ENCODE results near the gene DRICH1.
"Not testable (repeated sequence)": the region's sequence is repeated elsewhere in the genome, so short reads cannot be mapped to it uniquely, and the experiment has no call there.

DRICH1 gene, protein sequence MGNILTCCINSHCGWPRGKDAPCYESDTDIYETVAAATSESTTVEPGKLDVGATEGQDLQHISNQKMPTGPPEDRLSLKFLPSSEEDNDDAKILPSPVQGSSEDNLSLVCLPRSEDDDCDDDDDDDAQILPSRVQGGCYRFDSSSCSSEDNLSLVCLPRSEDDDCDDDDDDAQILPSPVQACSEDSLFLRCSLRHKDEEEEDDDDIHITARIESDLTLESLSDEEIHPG

DNA sequence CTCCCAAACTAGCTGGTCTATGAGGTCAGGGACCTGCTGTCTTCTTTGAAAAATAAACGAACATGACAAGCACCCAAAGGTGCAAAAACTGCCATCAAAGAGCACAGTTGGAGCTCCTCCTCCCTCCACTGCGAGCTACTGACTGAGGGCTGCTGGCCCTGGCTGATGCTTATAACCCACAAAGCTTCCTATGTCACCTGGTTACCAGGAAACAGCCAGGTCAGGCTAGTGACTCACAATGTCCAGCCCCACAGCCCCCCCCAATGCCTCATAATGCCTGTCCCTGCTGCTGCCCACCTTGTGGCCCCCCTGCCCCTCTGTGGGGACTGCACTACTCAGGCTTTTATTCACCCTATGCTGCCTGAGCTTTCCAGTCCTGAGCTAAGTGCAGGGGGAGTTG is at the start of gene DRICH1:
TSS of gene DRICH1 (minus strand) at position 144 of the 400 bp plus-strand sequence. CDS start 298 bp downstream, outside the sequence.
- no peak for DNase-seq (ENCODE audit: low read depth)

DNA sequence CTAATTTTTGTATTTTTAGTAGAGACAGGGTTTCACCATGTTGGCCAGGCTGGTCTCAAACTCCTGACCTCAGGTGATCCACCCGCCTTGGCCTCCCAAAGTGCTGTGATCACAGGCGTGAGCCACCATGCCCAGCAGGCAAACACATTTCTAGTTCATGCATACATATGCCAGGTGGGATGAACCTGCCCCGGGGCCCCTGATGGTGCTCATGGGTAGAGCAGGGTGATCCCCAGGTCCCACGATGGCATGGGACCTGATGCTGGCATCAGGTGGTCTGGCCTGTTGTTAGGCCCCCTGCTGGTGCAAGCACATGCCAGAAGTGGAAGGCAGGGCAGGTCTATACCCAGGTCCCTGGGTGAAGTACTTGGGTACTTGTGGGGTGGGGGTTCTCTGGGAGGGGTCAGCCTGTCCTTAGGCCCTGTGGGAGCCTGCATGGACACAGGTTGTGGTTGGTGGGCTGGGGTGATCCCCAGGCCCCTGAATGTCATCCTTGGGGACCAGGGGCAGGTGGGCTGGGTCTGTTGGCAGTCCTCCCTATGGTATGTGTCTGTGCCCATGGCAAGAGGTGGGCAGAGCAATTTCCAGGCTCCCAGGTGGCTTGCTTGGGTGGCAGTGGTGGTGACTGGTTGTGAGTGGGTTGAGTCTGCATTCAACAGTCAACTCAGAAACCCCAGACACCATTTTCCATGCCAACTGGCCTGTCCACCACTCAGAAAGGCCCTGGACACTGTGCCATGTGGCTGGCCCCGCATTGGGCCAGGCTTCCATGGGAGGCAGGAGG is 49.1 kb upstream of the DRICH1 start:
- DNase-seq (ENCODE audit: low read depth): no peak

DNA sequence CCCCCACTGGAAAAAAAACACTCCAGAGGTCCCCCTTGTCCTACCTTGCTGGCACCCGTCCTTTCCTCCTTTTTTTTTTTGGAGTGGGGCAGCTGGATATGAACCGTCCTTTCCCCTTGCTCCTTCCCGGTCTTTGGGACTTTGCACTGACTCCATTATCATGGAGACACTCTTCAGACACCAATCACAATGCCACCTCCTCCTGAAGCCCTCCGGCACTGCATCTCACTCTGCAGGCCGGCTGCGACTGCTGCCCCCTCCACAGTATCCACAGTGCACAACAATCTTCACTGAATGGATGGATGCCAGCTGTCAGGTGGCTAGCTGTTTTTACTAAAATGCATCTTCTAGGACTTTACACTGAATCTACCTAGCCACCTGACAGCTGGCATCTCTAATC is 46.0 kb upstream of the DRICH1 start:
- no peak for DNase-seq (ENCODE audit: low read depth)

DNA sequence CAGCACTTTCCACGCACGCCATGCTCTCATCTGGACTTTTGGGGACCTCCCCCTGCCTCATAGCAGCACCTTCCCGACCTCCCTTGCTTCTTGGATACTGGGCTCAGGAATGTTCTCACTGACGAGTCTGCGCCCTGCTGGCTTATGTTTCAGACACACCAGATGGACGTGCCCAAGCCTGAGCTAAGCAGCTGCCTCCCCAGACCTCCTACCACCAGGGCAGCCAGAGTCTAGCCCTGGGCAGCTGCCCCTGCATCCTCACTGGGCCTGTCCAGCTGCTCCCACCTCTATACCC is 45.5 kb upstream of the DRICH1 start:
- no peak for DNase-seq (ENCODE audit: low read depth)

DNA sequence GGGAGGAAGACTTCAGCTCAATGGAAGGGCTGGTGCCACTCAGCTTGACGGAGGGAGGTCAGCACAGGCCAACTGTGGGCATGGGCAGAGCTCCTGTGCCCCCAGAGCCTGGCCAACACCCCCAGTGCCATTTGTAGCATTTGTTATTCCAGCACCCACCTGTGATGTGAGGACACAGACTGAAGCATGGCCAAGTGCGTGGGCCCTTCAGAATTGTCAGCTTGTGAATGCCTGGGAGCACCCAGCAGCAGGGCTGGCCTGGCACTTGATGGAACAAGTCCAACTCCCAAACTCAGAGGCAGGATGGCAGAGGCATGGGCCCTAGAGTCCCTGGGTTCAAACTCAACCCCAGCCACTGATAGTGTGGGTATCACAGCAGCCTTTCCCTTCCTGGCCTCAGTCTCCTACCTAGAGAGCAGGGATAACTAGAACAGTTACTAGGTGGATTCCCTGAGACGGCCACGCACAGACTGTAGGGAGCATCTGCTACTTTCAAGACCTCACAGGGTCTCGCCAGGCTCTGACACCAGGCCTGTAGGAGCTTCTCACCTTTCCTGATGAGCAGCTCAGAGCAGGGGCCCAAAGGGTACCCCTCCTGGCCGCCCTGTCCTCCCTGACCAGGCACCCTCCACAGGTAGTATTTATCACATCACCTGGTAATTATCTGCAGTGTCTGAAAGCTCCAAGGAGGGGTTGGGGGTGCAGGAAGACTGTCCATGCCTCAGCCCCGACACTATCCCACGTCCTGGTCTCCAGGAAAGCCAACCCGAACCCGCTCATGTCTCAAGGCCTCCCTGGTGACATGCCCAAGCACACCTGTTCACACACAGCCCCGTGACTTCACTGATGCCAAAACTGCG is 45.0 kb upstream of the DRICH1 start:
- DNase-seq (ENCODE audit: low read depth): not testable (repeated sequence)

DNA sequence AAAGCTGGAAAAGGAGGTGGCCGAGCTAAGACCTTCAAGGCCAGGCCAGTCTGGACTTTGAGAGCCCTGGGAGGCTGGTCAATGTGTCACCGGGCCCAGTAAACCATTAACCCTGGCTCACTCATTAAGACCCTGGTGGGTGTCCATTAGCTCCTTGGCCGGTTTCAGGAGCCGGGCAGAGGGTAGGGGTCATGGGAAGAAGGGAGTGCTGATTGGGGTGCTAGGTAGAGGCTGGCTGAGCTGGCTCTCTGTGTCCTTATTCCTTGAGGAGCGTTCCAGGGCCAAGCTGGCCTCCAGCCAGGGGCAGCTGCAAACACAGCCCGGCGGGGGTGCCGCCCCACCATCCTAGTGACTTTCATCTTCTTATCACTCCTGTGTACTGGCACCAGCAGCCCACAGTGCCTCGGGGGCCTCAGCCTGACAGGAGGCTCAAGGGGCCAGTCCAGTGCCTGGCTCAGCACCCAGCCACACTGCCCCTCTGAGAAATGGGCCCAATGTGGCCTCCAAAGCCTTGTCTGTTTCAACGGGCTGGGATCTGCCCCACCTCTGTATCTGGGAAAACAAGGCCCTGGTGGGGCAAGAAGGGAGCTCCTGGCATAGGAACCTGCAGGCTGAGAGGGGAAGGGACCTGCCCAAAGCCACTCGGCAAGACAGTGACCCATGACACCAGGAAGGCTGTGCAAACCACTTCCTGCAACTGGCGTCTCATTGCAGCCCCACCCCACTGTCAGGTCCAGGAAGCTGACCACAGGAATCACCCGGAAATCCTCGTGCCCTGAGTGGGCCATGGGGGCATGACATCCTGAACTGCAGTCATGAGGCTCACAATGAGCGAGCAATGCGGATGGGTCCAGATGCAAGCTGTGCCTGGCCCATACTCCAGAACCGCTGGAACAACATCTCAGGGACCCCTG is 43.6 kb upstream of the DRICH1 start:
- DNase-seq (ENCODE audit: low read depth): no peak

DNA sequence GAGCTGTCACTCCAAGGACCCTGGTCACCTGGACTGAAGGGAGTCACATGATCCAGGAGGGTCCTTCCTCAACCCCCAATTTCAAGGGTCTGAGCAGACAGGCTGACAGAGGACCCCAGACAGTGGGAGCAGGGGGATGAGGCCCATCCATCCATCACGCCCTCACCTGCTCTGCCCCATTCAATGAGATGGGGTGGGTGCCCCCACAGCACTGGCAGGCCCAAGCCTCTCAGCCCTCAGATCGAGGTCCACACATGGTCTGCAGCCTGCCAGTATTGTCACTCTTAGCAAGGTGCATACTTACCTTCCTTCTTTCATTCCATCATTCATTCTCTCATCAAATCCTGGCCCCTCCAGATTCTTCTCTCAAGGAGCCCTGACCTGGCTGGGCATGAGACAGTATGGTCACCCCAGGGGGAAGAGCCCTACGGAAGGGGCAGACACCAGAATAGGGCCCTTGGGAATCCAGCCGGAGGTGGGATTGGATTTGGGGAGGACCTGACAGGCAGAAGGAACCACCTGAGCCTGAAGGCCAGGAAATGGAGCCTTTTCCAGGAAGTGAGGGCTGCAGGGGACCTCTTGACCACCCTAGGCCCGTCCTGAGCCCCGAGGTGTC is 42.9 kb upstream of the DRICH1 start:
- not testable (repeated sequence) for DNase-seq (ENCODE audit: low read depth)

DNA sequence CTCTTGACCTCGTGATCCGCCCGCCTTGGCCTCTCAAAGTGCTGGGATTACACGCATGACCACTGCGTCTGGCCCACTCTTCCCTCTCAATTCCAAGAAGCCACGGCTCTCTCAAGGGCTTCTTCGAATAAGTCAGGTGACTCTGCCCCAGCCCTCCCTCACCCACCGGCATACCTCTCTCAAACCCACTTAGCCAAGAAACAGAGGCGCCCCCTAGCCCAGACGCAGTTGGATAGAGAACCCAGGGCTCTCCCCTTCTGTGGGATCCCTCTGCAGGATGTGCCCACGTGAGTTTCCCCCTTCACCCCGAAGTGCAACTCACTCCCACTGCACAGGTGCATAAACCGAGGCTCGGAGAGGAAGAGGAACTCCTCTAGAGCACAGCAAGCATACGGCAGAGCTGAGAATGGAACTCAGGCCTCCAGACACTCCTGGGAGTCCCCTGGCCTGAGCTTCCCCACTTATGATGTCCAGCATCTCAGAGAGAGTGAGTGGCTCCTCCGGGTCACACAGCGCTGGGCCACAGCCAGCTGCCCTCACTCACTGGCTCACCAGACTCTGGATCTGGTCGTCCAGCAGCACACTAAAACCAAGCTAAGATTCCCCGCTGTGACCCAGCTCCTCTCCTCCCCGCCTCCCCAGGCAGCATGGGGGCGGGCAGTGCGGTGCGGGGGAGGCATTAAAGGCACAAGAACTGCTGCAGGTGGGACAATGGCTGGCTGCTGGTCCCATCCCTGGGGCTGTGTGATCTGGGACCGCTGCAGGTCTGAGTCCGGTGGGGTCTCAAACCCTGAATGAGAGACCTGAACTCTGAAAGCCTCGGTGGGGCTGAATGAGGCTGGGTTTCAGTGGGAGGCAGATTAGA is 41.9 kb upstream of the DRICH1 start:
- DNase-seq (ENCODE audit: low read depth): no peak

DNA sequence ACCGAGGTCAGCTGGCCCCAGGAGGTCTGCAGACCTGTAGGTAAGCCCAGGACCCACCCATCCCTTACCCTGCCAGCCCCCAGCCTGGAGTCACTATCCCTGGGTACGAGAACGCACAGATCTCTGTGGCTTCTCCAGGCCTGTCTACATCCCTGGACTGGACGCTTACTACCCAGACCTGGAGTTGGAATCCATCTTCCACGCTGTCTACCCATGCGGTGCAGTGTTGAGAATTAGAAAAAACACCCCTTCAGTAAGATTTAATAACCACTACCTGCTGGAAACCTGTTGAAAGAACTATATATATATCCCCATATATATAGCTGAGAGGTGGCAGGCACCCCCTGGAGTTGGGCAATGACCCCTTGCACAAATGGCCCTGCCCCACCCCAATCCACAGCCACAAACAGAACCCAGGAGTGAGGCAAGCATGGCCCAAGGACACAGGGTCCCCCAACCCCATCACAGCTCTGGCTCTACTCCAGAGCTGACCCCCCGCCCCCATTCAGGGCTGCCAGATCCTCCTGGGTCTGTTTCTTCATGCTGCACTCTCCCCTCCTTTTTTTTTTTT is 41.0 kb upstream of the DRICH1 start:
- DNase-seq (ENCODE audit: low read depth): no peak

DNA sequence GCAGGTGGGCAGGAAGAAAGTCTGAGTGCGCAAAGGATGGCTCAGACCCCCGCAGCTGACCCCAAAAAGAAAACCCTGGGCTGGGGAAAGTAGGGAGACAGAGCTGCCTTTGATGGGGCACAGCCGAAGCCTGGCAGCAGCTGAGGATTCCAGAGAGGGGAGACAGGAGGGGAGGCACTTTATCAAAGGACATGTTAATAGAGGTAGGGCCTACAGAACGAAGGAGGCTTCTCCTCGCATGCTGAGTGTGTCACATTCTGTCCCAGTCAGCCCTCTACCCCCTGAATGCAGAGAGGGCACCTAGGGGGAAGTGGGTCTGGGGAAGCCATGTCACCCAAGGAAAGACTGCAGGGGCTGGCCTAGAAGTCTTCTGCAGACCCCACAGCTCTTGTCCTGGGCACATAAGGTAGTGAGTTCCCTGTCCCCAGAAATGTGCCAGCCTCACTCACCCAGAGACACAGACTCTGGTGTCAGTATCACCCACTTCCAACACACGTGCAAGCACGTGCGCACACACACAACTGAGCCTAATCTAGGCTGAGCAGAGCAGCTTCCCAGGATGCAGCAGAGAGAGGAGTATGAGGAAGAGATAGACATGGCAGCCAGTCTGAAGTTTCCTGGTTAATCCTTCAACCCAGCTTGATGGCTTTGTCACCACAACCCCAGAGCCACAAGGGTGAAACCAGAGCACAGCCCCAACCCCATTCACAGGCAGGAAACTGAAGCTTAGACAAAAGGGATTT is 40.4 kb upstream of the DRICH1 start:
- DNase-seq (ENCODE audit: low read depth): not testable (repeated sequence)

DNA sequence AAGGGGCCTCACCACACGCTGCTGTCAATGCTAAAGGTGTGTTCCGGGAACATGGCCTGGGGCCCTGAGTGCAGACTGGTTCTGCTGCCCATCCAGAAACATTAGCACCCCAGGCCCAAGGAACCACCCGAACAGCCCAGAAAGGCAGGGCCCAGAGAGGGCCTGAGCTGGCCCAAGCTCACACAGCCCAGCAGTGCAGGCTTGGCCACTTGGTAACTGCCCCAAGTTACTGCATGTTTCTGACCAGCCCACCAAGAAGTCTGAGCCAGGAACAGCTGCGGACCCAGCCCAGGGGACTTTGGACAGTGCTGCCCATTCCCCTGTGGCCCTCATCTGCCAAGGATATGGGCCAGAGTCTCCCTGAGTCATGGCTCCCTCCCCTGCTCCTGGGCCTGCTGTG is 39.3 kb upstream of the DRICH1 start:
- DNase-seq (ENCODE audit: low read depth): not testable (repeated sequence)

DNA sequence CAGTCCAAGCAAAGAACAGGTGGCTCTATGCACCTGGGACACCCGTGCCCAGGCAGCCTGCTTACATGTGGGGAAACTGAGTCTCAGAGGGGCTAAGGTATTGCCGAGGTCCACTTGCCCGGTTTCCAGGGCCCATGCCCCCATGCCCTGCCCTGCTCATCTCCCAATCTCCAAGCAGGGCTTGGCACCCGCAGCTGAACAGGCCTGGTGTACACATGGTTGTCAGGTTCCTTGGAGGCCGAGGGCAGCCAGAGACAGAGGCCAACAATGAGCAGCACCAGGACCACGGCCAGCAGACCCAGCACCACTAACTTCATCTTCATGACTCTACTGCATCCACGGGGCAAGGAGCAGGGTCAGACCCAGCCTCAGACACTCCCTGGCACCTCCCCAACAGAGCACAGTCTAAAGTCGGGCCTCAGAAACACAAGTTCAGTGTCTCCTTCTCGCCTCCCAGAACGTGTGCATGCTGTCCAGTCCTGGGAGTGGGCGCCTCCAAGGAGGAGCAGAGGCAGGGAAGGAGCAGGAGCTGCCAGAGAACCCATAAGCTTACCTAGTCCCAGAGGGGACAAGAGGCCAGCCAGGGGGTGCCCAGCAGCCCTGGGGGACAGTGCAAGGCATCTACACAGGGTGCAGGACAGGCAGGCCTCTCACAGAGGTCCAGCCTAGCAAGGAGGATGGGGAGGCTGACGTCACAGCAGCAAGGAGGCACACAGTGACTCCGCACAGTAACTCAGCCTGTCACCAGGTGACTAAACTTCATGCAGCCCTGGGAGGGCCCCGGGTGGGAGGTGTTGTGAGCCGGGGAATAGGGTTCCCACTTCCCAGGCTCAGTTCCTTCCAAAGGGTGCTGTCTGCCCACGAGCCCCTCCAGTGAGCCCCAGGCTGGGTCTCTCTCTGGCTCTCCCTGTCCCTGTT is 38.5 kb upstream of the DRICH1 start:
- DNase-seq (ENCODE audit: low read depth): no peak

DNA sequence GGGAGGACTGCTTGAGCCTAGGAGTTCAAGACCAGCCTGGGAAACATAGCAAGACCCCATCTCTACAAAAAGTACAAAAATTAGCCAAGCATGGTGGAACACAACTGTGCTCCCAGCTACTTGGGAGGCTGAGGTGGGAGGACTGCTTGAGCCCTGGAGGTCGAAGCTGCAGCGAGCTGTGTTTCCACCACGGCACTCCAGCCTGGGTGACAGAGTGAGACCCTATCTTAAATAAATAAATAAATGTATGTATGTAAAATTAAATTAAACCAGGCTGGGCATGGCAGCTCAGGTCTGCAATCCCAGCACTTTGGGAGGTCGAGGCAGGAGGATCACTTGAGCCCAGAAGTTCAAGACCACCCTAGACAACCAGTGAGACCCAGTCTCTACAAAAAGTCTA is 28.3 kb upstream of the DRICH1 start:
- not testable (repeated sequence) for DNase-seq (ENCODE audit: low read depth)

DNA sequence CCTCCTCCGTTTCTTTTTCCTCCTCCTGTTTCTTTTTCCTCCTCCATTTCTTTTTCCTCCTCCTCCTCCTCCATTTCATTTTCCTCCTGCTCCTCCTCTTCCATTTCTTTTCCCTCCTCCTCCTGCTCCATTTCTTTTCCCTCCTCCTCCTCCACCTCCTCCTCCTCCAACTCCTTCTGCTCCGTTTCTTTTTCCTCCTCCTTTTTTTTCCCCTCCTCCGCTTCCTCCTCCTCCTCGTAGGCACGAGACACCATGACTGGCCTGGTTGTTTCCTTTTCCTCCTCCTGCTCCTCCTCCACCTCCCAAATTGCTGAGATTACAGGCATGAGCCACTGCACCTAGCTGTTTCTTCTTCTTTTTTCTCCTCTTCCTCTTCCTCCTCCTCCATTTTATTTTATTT is 25.6 kb upstream of the DRICH1 start:
- no peak for DNase-seq (ENCODE audit: low read depth)

DNA sequence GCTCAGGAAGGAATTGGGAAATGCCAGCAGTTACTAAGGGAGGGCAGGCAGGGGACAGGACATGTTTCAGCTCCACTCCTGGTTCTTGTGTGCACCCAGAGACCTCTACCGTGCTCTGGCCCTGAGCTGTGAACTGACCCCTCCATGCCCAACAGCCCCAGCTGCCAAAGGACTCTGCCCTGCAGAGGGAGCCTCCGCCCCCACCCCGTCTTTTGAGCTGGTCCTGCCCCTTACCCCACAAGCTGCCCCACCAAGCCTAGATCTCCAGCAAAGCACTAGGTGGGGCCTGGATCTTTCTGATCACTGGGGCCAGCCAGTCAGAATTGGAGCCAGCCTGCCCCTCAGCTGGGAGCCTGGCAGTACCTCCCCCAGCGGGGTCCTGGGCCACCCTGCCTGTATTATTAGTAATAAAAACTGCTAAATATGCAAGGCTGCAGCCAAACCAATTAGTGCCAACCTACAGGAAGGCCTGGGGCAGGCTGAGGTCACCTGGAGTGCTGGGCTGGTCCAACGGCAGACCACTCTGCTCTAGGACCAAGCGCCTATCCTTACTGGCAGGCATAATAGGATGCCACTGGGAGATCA is 23.9 kb upstream of the DRICH1 start:
- no peak for DNase-seq (ENCODE audit: low read depth)

DNA sequence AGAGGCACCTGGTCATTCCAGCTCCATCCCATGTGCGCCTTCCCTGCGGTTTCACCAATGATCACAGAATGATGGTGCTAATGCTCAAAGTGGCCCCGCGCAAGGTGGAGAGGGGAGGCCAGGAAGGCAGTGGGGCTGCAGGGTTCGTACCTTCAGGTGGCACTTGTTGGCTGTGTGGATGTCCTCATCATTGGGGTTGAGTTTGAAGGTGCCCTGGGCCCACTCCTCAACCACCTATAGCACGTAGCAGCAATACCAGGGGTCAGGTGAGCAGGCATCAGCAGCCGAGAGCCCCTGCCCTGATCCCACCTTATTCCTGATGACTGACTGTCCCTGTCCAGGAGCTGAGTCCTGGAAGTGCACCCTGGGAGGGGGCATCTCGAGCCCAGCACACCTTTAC is 20.6 kb upstream of the DRICH1 start:
- DNase-seq (ENCODE audit: low read depth): no peak

DNA sequence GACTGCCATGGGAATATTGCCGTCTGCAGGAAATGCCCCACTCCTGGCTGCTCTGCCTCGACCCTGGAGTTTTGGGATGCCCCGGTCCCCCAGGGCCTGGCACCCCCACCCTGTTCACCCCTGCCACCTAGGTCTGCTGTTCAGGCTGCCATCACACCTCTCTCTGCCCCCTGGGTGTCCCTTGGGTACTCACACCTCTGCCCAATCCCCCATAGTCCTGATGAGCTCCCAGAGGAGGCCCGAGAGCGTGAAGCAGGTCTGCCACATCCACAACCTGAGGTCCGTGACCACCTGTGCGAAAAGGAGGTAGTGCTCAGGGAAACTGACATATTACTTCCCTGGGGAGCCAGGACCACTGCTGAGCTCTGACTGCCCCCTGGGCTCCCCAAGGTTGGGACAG is 20.2 kb upstream of the DRICH1 start:
- no peak for DNase-seq (ENCODE audit: low read depth)

DNA sequence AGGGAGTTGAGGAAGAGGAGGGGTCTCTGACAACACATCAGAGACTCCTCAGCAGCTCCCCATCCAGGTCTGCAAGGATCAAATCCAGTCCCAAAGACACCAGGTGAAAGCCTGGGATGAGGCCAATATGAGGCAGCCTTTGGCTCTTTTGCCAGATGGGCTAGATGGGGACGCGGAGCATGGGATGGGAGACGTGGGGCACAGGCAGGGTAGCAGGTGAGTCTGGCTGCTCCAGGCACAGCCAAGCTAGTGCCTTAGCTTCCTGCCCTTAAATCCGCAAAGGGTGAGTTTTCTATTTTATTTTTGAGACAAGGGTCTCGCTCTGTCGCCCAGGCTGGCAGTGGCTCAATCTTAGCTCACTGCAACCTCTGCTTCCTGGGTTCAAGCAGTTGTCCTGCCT is 19.6 kb upstream of the DRICH1 start:
- DNase-seq (ENCODE audit: low read depth): no peak

Measured in GM04504 (cell line).